Jurkat, Clone E6-1 (cell line): ENCODE results near the gene MCF2L.
"Not testable (repeated sequence)": the region's sequence is repeated elsewhere in the genome, so short reads cannot be mapped to it uniquely, and the experiment has no call there.

Experiments
- DNase-seq: peaks from one replicate; pipeline ENCODE4 v3.0.0-alpha.2; 2011; ENCODE audit warnings: low read depth, low spot score
- H3K4me3 ChIP-seq: 2 replicates; pipeline ENCODE4 v1.5.1; 2011; ENCODE audit warnings: mild to moderate bottlenecking, low read length, control low read depth, moderate library complexity

The MCF2L gene

DNA sequence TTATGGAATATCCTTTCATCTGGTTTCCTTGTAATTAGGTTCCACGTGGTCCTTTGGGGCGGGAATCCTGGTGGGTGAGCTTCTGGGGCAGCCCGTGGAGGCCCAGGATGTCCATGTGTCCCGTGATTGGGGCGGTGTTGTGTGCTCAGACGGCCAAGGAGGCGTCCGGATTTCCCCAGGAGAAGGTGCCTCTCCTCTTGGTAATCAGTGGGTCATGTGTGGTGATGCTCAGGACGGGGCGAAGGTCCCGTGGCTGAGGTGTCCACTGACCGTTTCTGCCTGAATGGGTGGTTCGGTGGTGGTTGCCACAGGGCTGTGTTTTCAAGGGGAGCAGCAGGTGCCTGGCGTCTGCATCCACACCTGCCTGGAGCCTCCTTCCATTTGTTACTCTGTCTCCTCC lies 84.4 kb downstream of the MCF2L start:
- DNase-seq: no peak
- H3K4me3 ChIP-seq: no peak overlapping the region

GRCh38 chr13:113053801-113054604 lies 85.0 kb downstream of the MCF2L start:
- no peak for DNase-seq

GRCh38 chr13:113057084-113057483 lies 88.1 kb downstream of the MCF2L start:
- no peak for DNase-seq
- H3K4me3 ChIP-seq: no peak overlapping the region

More at GRCh38 chr13:113053801-113054604, 85.0 kb downstream of the MCF2L start:
- no peak overlapping the region for H3K4me3 ChIP-seq

GRCh38 chr13:113057559-113057958 lies 88.5 kb downstream of the MCF2L start:
- not testable (repeated sequence) for H3K4me3 ChIP-seq, DNase-seq

GRCh38 chr13:113058129-113058987 lies 89.3 kb downstream of the MCF2L start:
- no peak overlapping the region for H3K4me3 ChIP-seq
- no peak for DNase-seq

DNA sequence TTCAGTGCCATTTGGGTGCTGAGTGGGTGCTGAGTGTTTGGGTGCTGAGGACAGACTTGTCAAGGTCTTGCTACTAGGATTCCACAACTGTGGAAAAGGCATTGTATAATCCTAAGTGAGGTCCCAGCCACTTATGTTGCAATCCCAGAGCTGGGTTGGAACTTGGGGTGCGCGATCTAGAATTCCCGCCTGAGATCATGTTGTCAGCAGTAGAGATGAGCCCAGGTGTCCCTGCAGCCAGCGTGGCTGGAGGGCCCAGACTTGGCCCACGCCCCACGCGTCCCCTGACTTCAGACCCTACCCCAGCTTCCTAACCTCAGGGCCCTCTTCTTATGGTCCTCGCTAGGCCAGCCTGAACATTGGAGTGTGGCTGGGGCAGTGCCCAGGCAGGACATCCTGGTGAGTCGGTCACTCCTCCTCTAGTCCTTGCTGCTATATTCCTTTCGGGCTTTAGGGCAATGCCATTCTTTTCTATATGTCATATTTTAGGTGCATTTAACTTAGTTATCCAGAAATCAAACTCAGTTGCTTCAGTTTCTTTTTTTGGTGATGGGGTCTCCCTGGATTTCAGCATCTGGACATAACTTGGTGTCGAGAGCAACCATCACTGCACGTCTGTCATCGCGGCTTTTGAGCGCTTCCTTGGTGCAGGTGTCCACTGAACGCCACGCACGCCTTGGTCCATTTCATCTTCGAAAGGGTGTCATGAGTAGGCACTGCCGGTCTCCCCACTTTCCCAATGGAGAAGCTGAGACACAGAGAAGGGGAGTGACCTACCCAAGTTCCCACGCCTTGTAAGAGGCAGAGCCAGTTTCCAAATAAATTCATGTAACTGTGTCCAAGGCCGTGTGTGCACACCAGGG lies 90.2 kb downstream of the MCF2L start:
- H3K4me3 ChIP-seq: no peak overlapping the region
- no peak for DNase-seq

DNA sequence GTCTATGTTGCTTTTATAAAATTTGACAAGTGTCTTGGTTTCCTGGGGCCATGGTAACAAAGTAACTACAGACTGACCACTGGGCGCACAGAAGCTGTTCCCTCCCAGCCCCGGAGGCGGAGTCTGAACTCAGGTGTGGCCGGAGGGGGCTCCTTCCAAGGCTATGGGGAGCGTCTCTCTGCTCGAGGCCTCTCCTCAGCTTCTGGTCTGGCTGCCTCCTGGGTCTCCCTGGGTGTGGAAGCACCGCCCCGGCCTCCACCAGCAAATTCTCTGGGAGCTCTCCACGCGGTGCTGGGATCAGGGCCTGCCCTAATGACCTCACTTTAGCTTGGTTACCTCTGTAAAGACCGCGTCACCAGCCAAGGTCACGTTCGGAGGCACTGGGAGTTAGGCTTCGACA lies 90.9 kb downstream of the MCF2L start:
- no peak overlapping the region for H3K4me3 ChIP-seq
- no peak for DNase-seq

GRCh38 chr13:113060557-113061270 lies 91.7 kb downstream of the MCF2L start:
- DNase-seq: no peak
- H3K4me3 ChIP-seq: no peak overlapping the region

GRCh38 chr13:113061271-113061625 lies 92.2 kb downstream of the MCF2L start:
- H3K4me3 ChIP-seq: no peak overlapping the region
- no peak for DNase-seq

DNA sequence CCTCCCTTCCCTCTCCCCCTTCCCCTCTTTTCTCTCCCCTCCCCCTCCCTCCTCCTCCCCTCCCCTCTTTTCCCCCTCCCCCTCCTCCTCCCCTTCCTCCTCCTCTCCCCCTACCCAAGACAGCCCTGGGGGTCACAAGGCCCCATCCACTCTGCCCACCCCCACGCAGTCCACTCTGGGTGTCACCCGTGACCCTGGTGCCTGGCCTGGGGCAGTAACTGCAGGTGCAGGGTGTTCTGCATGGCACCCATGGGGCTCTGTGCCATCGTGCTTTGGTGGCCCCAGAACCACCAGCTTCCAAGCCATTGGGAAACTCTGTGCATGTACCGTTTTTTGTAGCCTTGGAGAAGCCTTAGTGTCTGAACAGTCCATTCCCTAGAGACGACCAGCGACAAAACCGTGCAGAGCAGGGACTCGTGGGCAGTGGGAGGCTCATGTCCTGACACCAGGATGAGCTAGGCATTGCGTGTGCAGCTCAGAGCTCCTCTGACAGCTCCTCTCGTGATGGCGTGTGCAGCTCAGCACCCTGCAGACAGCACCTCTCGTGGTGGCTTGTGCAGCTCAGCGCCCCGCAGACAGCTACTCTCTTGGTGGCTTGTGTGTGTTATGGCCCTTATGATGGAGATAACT lies 92.9 kb downstream of the MCF2L start:
- DNase-seq: no peak
- no peak overlapping the region for H3K4me3 ChIP-seq

- H3K4me3 ChIP-seq: no peak overlapping the region
- no peak for DNase-seq
These were observed 93.7 kb downstream of the MCF2L start for GRCh38 chr13:113062691-113063090.

GRCh38 chr13:113063091-113063491 lies 94.1 kb downstream of the MCF2L start:
- no peak for DNase-seq
- no peak overlapping the region for H3K4me3 ChIP-seq

DNA sequence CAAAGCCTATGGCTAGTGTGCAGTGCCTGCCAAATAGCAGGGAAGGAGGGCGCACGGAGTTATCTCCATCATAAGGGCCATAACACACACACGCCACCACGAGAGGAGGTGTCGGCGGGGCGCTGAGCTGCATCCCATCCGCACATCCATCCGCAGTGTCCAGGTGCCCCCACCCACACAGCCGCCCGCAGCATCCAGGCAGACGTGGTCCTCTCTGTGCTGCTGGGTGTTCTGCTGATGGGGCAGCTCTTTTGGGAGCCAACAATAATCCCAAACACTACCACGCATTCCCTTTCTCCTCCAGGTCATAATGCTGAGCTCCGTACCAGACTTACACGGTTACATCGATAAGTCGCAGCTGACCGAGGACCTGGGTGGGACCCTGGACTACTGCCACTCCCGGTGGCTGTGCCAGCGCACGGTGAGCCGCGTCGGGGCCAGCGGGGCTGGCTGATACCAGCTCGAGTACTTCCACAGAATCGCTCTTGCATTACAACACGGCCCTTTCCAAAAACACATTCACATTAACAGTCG lies 95.1 kb downstream of the MCF2L start:
- no peak for DNase-seq

GRCh38 chr13:113064534-113065405 lies 95.8 kb downstream of the MCF2L start:
- no peak overlapping the region for H3K4me3 ChIP-seq
- no peak for DNase-seq

More for the DNA sequence above, 95.1 kb downstream of the MCF2L start:
- H3K4me3 ChIP-seq: no peak overlapping the region

DNA sequence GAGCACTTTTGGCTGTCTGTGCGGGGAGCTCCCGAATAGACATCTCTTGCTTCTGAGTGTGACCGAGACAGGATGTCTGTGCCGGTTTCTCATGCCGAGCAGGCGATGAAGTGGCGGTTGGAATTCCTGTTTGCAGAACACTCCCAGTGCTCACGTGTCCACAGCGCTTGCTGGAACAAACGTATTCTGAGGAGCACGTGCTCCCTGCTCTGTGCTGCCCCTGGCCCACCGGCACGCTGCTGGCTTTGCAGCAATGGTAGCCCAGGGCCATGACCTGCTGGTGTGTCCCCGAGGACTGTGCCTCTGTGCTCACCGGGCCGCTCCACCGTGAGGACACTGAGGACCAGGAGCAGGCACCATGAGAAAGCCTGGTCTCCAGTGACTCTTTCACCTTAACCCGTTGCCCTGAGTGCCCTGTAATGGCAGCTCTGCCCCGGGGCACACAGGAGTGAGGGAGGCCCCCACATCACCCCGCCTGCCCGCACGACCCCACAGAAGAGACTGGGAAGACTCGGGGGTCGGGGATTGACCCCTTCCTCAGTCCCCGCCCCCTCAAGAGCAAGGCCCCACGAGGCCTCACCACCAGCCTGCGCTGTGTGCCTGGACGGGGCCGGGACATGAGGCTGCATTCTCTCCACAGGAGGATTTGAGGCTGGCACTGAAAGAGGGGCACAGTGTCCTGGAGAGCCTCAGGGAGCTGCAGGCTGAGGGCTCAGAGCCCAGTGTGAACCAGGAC lies 96.6 kb downstream of the MCF2L start:
- no peak overlapping the region for H3K4me3 ChIP-seq
- no peak for DNase-seq

- H3K4me3 ChIP-seq: no peak overlapping the region
These were observed 97.1 kb downstream of the MCF2L start for GRCh38 chr13:113066142-113066455.

GRCh38 chr13:113066746-113067145 lies 97.7 kb downstream of the MCF2L start:
- no peak overlapping the region for H3K4me3 ChIP-seq
- no peak for DNase-seq

More at GRCh38 chr13:113066142-113066455, 97.1 kb downstream of the MCF2L start:
- no peak for DNase-seq
